ENCODE results near the gene ESPN.

ESPN gene

DNA sequence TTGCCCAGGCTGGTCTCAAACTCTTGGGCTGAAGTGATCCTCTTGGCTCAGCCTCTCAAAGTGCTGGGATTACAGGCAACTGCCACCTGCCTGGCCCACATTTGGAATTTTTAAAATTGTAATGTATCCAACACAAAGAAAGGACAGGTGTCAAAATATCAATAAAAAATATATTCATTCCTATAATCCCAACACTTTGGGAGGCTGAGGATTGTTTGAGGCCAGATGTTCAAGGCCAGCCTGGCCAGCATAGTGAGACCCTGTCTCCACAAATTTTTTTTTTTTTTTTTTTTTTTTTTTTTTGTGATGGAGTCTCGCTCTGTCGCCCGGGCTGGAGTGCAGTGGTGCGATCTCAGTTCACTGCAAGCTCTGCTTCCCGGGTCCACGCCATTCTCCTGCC, 14.8 kb upstream of the ESPN start:
- no peak for DNase-seq (ENCODE audit: low read depth)

DNA sequence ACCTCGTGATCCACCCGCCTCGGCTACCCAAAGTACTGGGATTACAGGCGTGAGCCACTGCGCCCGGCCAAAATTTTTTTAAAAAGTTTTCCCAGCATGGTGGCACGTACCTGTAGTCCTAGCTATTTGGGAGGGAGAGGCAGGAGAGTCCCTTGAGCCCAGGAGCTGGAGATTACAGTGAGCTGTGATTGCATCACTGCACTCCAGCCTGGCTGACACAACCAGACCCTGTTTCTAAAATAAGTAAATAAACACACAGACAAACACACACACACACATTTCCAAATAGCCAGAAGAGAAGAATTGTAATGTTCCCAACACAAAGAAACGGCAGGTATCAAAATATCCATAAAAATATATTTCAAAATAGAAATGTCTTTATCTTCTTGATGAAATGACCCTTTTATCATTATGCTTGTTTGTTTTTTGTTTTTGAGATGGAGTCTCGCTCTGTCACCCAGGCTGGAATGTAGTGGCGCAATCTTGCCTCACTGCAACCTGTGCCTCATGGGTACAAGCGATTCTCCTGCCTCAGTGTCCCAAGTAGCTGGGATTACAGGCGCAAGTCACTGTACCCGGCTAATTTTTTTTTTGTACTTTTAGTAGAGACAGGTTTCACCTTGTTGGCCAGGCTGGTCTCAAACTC, 14.2 kb upstream of the ESPN start:
- no peak for DNase-seq (ENCODE audit: low read depth)

DNA sequence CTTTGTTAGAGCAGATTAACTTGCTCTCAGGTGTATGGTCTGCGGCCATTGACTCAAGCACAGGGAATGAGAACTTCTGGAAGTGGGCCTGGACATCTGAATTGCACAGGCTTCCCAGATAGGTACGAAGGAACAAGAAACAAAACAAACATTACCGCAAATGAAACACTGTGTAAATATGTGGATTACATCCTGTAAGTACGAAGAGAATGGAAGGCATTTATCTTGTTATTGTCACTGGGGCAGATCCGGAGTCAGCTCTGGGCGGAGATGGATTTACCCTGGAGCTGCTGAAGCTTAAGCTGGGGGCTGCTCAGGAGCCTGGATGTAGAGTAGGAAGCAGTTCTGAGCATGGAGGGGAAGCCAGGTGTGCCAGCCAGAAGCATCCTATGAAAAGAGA, 11.7 kb upstream of the ESPN start:
- no peak for DNase-seq (ENCODE audit: low read depth)

DNA sequence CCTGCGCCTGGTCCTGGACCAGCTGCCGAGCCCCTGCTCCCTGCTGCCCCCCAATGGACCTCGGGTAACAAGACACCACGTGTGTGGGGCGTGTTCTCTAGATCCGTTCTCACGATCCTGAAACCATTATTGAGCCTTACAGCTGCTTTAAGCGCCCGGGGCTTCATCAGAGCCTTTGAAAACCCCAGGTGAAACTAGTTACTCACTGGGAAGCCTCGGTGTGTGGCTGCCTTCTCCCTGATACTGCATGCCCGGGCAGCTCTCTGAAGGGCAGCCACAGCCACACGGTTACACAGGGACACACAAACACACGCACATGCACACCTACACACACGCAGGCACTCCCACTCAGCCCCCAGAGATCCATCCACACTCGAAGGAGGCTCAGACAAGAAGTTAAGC, 10.1 kb upstream of the ESPN start:
- no peak for DNase-seq (ENCODE audit: low read depth)

DNA sequence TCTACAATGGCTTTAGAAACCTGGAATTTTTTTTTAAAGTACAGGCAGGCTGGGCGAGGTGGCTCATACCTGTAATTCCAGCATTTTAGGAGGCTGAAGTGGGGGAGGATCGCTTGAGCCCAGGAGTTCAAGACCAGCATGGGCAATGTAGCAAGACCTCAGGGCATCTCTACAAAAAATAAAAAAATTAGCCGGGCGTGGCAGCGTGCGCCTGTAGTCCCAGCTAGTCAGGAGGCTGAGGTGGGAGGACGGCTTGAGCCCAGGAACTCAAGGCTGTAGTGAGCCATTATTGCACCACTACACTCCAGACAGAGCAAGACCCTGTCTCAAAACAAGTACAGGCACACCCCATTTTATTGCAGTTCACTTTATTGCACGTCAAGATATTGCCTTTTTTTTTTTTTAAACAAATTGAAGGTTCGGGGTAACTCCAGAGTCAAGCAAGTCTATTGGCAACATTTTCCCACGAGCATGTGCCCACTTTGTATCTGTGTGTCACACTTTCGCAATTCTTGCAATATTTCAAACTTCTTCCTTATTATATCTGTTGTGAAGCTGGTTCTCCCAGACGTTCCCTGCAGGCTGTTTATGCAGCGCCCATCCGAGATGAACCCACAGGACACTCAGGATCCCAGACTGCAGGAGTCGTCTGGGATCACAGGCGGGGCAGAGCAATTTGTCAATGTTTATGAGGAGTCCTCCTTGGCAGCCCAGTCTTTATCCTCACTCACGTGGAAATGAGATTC, 9.5 kb upstream of the ESPN start:
- DNase-seq (ENCODE audit: low read depth), result no peak

DNA sequence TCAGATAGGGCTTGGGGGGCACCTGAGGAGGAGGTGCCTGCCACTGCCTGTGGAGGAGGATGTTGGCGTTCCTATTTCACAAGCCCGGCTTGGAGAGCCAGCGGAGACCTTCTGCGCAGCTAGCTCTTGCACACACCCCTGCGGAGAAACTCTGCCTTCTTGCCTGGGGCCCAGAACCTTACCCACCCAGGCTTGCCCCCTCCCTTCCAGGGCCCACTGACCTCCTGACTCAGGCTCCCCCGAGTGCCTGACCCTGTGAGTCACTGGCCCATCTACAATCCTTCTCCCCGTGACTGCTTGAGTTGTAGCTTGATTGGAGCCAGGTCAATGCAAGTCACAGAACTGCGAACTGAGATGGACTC, 8.3 kb upstream of the ESPN start:
- DNase-seq (ENCODE audit: low read depth), result no peak

DNA sequence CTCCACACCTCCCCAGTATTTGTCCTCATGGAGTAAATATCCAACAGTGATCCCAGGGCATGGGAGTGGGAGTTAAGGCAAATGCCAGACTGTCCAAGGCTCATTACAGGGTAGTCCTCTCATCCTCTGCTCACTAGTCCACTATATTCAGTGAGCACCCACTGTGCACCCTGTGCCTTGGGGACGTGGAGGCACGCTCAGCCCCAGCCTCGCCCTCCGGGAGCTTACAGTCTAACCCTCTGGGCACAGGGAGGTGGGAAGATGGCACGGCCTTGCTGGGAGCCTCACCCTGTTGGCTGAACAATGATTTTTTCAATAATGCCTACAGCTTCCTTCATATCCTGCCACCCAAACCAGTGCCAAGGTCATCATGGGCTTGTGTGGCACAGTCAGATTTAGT, 7.7 kb upstream of the ESPN start:
- DNase-seq (ENCODE audit: low read depth), result no peak

DNA sequence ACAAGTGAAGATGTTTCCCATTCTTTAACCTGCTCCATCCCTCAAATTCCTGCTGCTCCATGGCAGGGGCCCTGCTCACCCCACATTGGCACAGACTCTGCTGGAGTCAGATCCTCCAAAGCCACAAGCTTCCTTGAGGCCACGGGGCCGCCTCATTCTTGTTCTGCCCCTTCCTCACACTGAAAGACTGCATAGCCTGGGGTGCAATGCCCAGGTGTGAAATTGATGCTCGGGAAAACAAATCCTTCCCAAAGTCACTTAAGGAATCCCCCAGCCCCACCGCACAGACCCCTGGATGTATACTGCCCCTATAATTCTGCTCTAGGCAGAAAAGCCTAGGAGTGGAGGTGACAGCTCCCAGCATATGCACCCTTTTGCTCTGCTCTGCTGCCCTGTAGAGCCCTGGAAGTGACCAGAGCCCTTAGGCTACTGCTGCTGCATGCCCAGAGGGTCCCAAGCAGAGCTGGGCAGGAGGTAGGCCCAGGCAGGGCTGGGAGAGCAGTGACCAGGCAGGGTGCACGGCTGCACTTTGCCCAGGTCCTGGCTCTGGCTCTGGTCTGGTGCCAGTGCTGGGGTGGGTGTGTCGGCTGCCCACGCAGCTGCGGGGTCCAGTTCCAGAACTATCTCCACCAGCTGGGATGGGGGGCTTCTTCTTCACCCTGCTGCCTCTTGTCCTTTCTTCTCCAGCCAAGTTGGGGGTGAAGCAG, 6.5 kb upstream of the ESPN start:
- no peak for DNase-seq (ENCODE audit: low read depth)

DNA sequence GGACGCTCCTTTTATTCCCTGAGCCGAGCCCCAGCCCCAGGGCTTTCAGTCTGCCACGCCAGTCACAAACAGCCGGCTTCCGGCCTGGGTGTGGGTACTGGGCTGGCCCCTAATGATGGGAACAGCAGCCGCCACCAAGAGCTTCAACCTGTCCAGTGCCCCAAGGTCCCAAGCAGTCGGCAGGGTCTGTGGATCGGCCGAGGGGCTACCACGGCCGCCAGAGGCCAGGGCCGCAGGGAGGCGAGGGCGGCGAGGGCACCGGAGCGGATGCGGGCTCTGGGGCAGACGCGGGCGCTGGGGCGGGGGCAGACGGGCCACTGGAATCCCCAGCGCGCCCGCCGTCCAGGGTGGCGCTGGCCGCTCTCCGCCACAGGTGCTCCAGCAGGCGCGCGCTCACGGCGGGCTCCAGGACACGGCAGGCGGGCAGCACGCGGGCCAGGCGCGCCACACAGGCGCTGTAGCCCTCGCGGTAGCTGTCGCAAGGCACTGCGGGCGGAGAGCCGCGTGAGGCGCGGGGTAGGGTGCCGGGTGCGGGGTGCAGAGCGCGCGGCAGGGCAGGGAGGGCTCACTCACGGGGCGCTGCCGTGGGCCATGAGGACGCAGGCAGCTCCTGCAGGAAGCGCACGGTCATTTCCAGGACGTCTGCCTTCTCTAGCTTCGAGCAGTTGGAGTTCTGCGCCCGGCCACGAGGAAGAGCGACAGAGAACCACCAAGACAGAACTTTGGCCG, 5.7 kb upstream of the ESPN start:
- DNase-seq (ENCODE audit: low read depth), result no peak

DNA sequence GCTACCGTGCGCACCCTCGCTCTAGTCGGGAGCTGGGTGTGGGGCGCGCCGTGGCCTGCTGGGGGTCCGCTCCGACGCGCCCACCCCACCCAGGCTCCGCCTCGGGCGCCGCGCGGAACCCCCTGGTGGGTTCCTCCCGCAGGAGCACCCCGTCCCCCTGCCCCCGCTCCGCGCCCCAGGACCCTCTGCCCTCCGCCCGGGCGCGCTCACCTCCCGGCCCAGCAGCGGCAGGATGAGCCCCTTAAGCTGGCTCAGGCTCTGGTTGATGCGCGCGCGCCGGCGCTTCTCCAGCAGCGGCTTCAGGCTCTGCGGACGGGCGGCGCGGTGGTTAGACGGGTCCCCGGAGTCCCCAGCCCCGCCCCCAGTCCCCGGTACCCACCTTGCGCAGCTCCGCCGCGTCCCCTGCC, 5.2 kb upstream of the ESPN start:
- no peak for DNase-seq (ENCODE audit: low read depth)

DNA sequence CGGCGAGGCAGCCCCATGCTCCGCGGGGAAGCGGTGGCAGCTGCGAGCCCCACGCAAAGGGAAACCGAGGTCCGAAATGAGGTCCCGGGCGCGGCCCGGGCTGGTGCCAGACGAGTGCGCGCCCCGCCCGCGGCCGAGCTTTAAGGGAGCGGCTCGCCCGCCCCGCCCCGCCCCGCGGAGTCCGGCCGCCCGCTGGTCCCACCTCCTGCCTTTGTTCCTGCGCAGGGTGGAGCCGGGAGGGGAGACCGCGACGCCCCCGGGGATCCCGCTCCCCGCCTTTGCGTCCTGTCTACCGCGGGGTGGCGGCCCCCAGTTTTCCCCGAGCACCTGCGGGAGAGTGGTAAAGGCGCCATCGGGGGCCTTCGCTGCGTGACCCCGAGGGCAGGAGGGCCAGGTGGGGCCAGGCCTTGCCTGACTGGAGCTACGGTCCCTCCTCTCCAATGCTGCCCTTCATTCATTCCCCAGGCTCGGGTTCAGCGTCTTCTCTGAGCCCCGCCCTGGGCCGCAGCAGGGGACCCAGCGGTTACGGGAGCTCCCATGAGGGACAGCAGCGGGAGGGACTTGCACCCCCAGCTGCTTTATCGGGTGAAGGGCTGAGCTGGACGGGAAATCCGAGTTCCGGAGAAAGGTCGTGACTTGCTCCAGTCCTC, 4.6 kb upstream of the ESPN start, which contains the start of gene HES2:
Gene HES2, minus strand, starts transcription at position 116 of the 650 bp plus-strand sequence. Its CDS starts 99 bp downstream, at position 17.
- no peak for DNase-seq (ENCODE audit: low read depth)

DNA sequence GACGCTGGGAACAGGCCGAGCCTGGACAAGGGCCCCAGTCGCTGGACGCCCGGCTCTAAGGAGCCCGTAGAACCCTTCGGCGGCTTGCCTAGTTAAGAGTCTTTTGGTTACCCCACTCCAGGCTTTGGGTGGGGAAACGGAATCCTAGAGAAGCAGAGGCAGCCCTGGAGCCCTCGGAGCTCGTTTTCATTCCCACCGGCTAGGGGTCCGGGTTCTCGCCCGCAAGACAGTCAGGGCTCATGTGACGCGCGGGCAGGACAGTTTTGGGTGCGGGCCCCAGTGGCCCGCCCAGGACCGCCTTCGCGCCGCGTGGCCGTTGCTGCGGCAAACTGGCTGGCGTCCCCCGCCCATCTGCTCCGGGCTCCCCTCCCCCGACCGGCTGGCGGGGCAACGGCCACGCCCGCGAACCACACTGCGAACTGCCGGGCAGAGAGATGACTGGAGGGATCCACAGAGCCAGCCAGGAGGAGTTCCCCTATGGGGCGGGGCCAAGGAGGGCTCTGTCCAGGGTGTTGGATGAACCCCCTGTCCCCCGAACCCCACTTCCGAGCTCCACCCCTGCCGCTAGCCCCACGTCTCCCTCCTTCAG, 4.0 kb upstream of the ESPN start:
- DNase-seq (ENCODE audit: low read depth), result no peak

DNA sequence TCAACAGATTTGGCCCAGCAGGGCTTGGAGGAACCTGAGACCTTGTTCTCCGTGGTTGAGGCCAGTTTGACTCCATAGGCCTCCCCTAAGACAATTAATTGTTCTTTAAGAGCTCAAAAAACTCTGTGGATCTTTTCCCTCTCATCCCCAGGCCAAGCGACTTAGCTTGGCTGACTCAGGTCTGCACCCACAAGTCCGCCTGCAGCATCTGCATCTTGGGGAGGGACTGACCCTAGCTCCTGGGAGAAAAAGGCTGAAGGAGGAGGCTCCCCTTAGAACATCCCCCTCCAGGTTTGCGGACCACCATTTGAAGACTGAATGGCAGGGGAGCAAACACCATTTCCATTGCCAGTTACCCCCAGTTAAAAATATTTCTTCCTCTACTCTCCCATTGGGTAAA, 3.3 kb upstream of the ESPN start:
- no peak for DNase-seq (ENCODE audit: low read depth)

DNA sequence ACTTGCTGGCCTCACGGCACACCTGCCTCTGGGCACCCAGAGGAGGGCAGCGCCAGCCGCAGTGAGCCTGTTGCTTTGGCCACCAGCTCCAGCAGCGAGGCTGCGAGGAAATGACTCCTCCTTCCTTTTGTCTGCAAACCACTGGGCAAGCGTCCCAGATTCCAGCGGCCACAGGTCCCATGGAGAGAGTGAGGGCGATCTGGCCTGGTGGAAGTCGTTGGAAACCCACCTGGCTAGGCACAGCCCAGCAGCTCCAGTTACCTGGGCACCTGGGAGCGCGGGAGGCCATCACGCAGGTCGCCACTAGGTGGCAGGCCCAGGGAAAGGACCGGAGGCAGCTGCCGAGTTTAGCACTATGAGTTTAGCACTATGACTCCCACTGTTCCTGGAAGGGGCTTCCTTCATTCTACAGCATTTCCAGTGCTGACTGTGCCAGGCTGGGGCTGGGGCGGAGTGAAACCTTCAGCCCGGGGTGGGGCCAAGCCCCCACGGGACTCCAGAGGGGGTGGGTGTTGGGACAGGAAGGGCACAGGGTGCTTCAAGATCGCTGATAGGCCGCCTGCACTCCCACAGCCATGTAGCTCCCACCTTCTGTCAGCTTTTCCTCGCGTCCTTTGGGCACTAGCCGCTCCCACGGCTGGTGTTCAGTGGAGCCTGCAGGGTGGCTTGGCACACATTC, 1.1 kb upstream of the ESPN start:
- DNase-seq (ENCODE audit: low read depth), result peak; percentile 55

DNA sequence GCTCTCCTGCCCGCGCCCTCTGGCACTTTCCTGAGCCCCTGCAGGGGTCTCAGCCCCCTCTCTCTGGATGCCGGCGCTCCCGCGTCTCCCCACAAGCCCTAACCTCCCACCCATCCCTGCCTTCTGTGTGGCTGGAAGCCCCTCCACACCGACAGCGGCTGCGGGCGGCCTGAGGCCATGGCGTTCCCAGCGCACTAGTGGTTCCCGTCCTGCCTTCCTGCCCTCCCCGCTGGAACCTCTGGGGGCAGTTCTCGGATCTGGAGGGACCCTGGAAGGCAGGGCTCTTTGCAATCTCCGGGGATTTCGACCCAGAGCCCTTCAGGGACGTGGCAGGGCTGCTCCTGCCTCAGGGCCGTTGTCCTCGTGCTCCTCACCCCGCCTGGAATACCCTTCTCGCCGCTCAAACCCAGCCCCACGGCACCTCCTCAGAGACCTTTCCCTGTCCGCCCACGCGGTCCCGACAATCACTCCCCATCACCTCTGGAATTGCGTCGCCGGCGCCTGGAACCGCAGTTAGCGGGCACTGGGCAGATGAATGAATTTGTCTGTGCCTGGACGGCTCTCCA, 493 bp upstream of the ESPN start:
- DNase-seq (ENCODE audit: low read depth), result no peak

DNA sequence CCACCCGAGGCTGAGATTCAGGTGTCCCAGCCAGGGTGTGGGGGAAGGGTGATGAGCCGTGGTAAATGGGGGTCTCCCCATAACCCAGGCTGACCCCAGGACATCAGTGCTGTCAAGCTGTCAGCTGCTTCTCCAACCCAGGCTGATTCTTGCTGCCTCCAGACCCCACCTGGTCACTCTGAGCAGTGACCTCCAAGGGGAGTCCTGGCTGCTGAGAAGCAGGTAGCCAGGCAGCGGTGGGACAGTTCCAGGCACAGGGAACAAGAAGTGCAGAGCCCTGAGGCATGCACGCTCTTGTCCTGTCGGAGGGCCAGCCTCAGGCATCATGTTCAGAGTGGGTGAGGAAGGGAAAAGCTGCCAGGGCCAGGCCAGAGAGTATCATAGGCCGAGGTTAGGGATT, 1.1 kb downstream of the ESPN start:
- DNase-seq (ENCODE audit: low read depth), result no peak

DNA sequence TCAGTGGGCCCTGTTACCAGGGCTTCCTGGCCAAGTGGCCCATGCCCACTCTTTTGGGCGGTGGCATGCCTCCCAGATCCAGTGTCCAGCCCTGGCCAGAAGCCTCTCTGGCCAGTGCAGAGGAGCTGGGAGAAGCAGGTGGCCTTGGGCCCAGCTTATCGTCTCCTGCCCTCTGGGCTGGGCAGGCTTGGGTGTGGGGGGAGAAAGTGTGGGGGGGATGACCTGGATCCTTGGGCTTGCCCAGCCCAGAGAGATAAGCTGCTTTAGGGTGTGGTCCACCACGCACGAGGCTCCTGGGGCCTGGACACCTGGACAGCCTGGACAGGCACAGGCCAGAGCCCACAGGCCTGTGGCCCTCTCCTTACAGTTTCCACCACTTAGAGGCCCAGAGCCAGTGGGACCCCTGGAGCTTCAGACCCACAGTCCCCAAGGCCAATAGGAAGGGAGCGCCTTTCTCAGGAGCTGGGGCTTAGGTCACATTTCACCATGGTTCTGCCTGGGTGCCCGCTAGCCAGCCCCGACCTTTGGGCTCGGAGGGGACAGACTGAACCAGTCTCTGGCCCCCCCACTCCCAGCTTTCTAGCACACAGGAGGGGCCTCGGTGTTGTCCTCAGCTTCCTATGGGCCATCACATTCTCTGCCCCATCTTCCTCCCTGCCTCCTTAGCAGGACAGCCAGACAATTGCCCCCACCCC, 1.8 kb downstream of the ESPN start:
- DNase-seq (ENCODE audit: low read depth), result no peak

DNA sequence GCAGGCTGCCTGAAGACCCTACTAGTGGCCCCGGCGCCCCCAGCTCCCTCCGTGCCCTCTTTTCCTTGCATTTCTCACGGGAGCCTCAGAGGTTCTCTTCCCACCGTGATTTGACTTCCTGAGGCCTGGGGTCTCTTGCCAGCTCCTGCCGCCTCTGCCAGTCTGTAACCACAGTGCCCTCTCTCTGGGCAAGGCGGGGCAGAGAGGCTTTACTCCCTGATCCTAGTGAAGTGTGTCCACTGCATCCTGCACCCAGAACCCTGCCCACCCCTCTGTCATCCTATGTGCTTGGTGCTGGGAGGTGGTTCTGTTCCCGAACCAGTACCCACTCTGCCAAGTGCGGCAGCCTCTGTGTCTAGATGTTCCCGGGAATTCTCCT, 2.4 kb downstream of the ESPN start:
- DNase-seq (ENCODE audit: low read depth), result no peak

DNA sequence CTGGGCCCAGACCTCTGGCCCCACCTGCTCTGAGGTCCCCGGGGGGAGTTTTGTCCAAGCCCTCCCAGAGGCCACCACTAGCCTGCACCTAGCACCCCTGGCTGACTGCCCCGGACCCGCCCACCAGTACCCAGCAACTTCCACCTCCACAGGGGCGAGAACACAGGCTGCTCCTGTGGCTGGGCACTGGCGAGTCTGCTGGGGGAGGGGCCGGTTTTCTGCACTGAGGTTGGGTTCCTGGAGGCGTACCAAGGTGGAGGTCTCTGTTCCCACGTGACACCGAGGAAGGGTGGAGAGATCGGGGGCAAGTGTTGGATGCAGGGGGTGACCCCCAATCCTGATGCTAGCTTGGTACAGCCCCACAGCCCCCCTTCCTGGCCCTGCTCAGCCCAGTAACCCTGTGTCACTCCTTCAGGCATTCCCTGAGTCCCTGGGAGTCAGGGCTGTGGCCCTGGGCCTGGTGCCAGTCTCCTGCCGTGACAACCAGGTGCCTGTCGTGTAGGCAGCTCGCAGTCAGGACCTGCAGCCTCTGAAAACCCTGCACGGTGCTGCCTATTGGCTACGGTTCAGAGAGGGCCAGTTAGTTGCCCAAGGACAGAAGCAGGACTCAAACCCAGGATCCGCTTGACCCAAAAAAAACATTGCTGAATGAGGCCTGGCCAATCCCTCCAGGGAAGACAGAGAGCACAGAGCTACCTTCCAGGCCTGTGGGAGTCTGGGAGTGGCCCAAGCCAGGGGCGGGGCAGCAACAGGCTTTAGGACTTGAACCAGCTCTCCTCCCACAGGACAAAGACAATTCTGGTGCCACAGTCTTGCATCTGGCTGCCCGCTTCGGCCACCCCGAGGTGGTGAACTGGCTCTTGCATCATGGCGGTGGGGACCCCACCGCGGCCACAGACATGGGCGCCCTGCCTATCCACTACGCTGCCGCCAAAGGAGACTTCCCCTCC, 3.1 kb downstream of the ESPN start:
- DNase-seq (ENCODE audit: low read depth), result no peak

Data from activated T-helper 1 cell treated with Interleukin-2 at 50 U/mL for 16 hours (primary cell).